Activated gamma-delta T cell treated with anti-CD3 and anti-CD28 coated beads, Interleukin-2, amount 50 U/mL, for 16 hours (primary cell): ENCODE measurements around the gene CEACAM20.
A peak's percentile ranks its signal among the peaks of the same experiment; 100 is the strongest.
"Not testable (repeated sequence)": the region's sequence is repeated elsewhere in the genome, so short reads cannot be mapped to it uniquely, and the experiment has no call there.

Experiments
- DNase-seq: peaks from one replicate; pipeline ENCODE4 v3.0.0-alpha.2; 2020; ENCODE audit warnings: low read depth

Gene CEACAM20

GRCh38 chr19:44548736-44549135, 19.3 kb upstream of the CEACAM20 start:
- DNase-seq: no peak

GRCh38 chr19:44544031-44544430, 14.6 kb upstream of the CEACAM20 start:
- no peak for DNase-seq

- no peak for DNase-seq
These were observed 13.2 kb upstream of the CEACAM20 start for GRCh38 chr19:44542671-44543070.

GRCh38 chr19:44540736-44541135, 11.3 kb upstream of the CEACAM20 start:
- no peak for DNase-seq

GRCh38 chr19:44539991-44540390, 10.5 kb upstream of the CEACAM20 start:
- DNase-seq: no peak

- no peak for DNase-seq
These were observed 9.9 kb upstream of the CEACAM20 start for GRCh38 chr19:44539236-44539826.

- DNase-seq: not testable (repeated sequence)
These were observed 5.9 kb upstream of the CEACAM20 start for GRCh38 chr19:44535361-44535760.

GRCh38 chr19:44532819-44533218, 3.3 kb upstream of the CEACAM20 start:
- DNase-seq: no peak

GRCh38 chr19:44530777-44531176, 1.3 kb upstream of the CEACAM20 start:
- no peak for DNase-seq

GRCh38 chr19:44527554-44527953, 1.9 kb downstream of the CEACAM20 start:
- DNase-seq: no peak

- DNase-seq: no peak
These were observed 3.6 kb downstream of the CEACAM20 start for GRCh38 chr19:44525721-44526430.

- DNase-seq: no peak
These were observed 8.1 kb downstream of the CEACAM20 start for GRCh38 chr19:44521370-44521769.

GRCh38 chr19:44517146-44517545, 12.3 kb downstream of the CEACAM20 start:
- no peak for DNase-seq

- no peak for DNase-seq
These were observed 13.6 kb downstream of the CEACAM20 start for GRCh38 chr19:44515907-44516306.

- DNase-seq: no peak
These were observed 14.4 kb downstream of the CEACAM20 start for GRCh38 chr19:44515031-44515430.

GRCh38 chr19:44512326-44513298, 16.9 kb downstream of the CEACAM20 start:
- DNase-seq: no peak

- no peak for DNase-seq
These were observed 20.0 kb downstream of the CEACAM20 start for GRCh38 chr19:44509478-44509877.

- DNase-seq: peak; percentile 94
These were observed 29.2 kb downstream of the CEACAM20 start, which contains the start of gene ZNF180 for GRCh38 chr19:44499962-44500949. Gene ZNF180 (minus strand): TSS chr19:44500522. CDS start chr19:44497334, 3,188 bp downstream.

- no peak for DNase-seq
These were observed 29.9 kb downstream of the CEACAM20 start for GRCh38 chr19:44499559-44499958.

GRCh38 chr19:44498988-44499387, 30.5 kb downstream of the CEACAM20 start:
- no peak for DNase-seq

- no peak for DNase-seq
These were observed 32.8 kb downstream of the CEACAM20 start for GRCh38 chr19:44496711-44497110.
